GM19240 (cell line): ENCODE results near the gene MVB12B.

Experiments used
- DNase-seq: peaks from one replicate; pipeline ENCODE4 v3.0.0; 2011; ENCODE audit warnings: low spot score; ENCODE audit not compliant: insufficient read length

Gene MVB12B

DNA sequence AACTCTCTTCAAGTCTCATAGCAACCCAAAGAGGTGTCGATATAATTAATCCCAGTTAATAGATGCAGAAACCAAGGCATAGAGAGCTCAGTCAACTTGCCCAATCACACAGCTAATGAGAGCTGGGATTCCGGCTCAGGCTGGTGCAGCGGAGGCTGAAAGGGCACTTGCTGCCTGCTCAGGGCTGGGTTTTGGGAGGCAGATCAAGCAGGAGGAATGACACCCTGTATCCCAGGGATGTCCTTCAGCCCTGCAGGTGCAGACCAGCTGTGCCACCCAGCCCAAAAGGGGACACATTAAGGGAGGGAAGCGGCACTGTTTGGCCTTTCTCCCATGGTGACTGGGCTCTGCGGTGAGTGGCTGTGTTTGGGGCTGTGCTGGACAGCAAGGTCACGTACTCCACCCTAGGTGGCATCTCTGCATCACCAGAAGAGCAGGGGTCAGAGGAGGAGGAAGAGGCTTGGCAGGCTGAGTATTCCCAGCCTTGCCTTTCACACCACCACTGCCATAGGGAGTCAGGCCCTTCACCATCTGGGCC lies 124.1 kb downstream of the MVB12B start:
- no peak for DNase-seq

DNA sequence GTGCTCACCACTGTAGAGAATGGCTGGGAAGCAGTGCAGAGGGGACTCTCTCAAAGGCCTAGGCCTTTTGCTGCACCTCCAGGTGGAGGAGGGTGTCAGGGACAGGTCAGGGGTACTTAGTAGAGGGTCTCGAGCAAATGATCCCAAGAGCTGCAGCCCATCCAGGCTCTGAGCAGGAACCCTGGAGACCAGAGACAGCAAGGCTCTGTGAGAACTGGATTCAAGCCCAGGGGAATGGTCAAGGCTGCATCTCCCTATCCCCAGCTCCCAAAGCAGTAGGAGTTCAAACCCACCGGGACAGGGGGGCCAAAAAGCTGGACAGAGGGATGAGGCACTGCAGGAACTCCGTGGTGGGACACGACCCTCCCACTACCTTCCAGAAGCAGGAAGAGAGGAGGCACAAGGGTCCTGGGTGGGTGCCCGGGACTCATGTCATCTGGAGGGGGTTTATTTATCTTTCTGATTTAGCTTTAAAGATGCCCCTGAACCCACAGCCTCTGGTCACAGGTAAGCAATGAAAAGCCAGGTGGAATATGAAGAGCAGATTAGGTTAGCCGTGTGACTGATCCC lies 124.8 kb downstream of the MVB12B start:
- no peak for DNase-seq

DNA sequence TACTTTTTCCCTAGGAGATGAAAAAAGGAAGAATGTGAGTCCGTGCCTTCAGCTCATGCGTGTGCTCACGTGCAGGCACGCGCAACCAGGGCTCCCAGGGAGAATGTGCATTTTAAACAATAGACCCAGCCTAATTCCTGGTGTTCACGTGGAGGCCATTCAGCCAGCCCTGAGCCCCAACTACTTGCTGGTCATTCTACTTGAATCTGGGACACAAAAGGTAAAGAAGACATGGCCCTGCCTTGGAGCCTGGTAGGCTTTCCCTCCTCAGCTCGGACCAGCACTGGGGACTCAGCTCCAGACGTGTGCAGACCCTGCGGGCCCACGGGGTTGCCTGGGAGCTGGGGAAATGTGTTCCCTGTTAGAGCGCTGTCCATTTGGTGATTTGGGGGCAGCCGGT lies 125.5 kb downstream of the MVB12B start:
- DNase-seq, result no peak

DNA sequence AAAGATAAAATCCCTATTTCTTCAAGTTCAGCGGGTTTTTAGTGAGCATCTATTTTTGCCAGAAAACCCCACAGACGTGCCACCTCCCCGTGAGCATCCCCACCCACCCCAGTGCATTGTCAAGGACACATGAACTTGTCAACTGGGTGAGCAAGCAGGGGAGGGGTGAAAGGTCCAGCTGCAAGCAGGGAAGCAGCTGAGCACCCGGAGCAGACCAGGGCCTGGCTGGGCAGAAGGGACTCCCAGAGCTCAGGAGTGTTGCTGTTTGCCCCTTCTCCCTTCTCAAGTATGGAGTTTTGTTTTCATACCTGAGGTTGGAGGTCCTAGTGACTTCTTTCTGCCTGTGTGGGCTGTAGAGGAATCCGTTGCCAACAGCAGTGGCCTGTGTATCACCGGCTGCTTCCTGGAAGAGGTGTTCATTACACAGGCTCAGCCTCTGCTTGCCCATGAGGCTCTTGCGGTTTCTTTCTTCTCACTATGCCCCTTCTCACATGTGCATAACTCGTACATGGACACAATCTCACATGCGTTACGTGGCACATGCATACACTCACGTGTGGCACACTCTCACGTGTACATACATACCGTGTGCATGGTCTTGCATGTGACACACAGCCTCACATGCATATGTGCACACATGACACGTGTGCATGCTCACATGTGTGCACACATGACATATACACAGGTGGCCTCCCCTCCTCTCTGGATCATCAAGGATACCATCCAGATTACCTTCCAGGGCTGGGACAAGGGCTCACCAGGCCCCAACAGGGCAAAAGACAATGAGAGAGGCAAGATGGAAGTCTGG lies 126.7 kb downstream of the MVB12B start:
- no peak for DNase-seq

DNA sequence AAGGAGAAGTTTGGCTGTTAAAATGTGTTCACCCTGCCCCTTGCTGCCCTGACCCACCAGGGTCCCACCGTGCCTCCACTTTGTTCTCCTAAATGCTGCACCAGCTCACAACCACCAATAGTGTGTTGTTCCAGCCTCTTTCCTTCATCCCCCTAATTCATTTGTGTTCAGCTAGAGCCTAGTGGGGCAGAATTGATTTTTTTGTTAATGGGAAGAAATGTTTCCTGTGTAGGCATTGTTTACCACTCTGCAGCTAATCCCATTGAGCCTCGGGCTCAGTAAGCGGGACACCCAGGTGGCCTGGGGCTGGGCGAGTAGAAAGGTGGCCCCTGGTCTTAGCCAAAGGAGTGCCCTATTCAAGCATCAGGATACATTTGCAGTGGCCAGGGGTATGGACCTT lies 127.6 kb downstream of the MVB12B start:
- no peak for DNase-seq

DNA sequence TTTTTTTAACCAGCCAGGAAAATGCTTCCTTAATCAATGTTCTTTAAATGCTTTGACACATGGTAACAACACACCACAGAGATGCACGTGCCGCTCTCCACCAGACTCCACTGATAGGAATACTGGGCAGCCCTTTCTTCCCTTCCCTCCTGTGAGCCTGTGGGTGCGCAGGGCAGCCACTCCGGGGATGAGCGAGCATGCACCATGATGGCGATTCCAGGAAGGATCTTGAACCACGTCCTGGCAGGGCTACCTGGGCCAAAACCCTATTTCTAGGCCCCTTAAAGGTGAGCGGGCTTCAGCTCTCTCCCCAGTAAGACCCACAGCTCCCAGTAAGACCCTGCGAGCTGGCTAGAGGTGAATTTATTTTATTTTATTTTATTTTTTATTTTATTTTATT lies 128.2 kb downstream of the MVB12B start:
- DNase-seq, result no peak

DNA sequence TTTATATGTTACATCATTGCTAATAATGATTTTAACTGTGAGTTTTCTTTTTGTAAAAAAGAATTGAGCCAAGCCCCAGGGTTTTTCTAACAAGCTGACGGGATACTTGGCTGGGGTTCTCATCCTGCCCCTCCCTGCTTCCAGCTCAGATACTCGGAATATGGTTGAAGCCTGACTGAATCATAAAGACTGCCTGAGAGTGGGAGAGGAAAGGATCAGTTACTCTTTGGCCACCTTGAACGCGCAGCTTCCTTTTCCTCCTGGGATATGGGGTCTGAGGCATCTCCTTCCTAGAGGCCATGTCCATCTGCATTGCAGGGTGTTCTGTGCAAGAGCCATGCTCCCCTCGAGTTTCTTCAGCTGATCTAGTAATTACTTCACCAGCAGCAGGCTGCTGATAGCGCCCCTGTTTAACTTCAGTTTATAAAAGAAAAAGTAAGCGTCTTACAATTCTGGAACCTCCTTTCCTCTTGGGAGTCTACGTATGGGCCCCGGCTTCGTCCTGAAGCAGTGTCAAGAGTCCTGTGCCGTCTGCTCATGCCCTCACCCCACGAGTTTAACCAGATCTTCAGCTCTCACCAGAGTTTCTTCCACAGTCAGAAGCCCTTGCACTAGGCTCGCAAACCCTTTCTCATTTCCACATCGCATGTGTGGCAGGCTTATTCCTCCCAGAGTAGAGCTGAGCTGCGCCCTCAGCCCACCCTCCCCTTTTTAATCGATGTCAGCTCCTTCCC lies 130.0 kb downstream of the MVB12B start:
- DNase-seq, result no peak

DNA sequence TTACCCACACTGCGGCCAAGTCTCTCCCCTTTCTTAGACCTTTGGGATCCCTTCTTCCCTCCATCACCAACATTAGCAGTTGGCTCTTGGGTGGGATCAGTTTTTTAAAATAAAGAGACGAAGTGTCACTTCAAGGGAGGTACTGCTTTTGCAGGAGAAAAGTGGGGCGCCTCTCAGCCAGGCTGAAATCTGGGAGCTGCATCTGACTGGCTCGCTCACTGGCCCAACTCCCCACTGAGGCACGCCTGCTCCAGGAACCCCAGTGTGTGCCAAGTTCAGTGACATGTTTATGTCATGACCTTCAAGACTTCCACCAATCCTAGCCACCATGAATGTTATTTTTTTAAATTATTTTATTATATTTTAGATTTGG lies 130.5 kb downstream of the MVB12B start:
- DNase-seq, result no peak

DNA sequence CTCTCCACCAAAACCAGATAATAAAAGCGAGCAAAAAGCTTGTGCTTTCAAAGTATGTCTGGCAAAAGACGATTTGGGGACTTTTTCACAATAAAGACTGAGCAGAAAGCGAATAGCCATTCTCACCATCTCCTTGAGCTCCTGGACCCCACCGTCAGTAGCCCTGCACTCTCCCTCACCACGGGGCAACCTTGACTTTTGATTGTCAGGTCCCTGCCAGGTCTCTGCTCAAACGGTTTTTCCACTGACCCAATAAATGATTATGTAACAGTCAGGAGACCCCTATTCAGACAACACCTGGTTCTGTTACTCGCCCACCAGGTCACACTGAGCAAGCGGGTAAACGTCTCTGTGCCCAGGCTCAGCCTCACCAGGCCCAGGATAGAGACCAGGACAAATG lies 131.3 kb downstream of the MVB12B start:
- DNase-seq, result no peak

DNA sequence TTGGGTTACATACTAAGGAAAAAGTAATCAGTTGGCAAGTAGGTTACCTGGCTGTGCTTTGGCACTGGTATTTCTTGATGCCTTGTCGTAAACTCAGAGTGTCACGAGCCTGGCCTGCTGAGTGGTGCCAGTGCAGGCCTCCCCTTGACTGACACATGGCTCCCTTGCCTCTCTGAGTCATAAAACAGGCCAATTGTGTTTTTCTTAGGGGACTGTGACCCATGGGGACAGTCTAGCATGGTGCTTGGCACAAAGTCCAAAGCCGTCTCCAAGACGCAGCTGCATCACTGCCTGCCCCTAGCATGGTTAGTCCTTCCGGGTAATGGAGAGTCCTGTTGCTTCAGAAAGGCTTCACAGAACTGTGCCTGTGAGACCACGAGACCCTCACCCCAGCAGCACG lies 132.5 kb downstream of the MVB12B start:
- no peak for DNase-seq

DNA sequence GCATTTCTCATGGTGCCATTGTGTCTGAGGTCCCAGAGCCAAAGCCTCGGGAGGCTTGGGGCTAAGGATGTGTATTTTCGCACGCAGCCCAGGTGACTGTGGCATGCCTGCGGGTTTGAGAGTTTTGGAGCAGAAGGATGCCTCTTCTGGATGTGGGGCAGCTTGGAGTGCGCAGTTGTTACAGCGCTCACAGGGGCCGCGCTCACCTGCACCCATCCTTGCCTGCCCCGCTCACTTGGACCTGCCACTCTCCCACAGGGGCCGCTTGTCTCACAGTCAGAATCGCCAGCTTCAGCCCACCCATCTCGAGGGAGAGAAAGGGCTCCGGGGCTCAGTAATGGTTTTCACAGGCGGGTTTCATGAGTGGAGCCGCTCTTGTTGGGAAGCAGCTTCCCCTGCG lies 132.9 kb downstream of the MVB12B start:
- no peak for DNase-seq

DNA sequence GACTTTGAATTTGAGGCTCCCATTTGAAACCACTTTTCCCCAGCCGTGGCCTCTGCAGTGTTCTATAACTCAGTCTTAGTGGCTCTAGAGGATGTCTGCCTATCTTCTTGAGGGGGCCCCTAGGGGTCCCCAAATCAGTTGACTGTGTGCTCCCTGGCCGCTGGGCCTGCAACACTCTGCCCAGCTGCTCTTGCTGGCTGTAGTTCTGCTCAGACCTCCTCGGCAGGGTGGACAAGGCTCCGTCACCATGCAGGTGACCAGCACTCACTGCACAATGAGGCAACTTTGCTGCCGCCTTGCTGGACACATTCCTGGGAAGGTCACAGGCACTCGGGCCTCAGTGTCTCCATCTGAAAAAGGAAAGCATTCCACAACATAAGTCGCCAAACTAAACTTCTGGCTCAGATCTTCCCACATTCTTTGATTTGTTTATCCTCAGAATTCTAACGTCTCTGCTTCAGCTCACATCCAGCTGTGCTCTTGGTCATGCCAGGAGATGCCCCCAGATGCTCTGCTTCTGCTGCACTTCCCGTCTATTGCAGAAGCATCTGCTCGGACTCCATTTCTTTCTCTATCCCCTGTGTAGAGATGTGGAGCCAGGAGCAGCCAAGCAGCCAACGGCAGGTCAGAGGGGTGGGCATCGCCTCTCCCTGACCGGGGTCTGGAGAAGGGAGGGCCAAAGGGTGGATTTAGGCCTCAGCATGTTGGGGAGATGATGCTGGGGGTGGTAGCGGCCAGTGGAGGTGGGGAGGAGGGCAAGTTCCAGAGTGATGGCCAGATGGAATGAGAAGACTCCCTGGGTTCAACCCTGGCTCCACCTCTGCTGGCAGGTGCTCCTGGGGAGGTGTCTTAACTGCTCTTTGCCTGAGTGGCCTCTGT lies 133.6 kb downstream of the MVB12B start:
- no peak for DNase-seq

DNA sequence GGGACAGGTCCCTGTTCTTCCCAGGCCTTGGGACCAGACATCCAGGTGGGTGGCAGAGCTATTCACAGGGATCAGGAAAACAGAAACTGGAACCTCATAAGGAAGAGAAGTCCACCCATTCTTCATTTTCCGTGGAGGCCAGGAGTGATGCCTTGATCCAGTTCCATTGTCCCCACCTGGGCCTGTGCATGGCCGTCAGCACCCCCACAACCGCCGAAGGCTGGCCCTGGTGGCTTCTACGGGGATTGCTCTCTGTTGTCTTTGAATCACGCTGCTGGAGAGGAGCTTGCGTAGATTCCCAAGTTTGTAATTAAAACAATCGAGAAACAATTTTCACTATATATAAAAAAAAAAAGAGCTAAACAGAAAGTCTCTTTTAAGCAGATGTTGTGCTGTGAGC lies 134.4 kb downstream of the MVB12B start:
- DNase-seq, result no peak

DNA sequence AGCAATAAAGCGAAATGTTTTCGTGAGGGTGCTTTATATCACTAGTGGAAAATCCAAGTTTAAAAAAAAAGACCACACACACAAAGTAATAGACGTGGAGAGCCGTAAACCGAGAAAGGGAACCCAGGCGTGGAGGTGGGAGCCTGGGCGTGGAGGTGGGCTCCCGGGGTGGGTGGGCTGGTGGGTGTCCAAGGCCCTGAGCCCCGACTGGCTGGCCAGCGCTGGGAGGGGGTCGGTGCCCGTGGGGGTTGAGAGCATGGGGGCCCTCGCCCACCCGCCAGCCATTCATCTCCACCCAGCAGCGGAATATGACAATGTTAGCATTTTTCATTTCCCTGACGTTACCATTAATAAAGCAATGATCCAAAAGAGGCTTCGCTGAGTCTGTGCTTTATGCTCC lies 135.0 kb downstream of the MVB12B start:
- DNase-seq, result no peak

DNA sequence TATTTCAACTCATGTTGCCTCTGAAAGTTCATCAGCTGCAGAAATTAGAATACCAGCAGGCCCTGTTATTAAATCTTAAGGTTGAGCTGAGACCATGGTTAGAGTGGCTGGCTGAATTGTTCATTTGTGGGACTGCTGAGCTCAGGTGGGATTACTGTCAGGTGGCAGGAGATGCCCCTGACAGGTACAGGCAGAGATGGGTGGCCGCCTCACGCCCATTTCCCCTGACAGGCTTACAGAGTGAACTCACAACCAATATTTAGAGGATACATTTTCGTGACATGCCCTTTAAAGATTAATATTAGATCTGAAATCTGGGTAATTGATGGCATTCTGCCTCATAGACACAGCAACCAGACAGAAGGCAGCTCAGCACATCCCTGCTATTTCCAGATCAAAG lies 136.0 kb downstream of the MVB12B start:
- no peak for DNase-seq

DNA sequence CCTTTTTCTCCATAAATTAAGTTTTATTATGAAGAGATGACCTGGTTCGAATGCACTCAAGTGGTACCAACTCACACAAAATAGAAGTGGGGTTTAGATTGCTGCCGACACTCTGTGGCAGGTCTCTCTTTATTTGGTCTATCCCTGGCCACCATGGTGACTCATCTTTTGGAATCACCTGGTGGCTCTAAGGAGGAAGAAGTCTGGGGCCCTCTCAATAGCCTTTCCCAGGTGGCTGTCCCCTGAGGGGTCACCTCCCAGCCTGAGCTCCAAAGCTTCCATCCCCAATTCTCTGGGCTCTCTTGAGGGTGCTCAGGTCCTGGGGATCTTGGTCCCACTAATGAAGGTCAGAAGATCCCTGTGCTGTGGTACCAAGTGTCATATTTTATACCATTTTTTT lies 136.8 kb downstream of the MVB12B start:
- DNase-seq, result no peak

DNA sequence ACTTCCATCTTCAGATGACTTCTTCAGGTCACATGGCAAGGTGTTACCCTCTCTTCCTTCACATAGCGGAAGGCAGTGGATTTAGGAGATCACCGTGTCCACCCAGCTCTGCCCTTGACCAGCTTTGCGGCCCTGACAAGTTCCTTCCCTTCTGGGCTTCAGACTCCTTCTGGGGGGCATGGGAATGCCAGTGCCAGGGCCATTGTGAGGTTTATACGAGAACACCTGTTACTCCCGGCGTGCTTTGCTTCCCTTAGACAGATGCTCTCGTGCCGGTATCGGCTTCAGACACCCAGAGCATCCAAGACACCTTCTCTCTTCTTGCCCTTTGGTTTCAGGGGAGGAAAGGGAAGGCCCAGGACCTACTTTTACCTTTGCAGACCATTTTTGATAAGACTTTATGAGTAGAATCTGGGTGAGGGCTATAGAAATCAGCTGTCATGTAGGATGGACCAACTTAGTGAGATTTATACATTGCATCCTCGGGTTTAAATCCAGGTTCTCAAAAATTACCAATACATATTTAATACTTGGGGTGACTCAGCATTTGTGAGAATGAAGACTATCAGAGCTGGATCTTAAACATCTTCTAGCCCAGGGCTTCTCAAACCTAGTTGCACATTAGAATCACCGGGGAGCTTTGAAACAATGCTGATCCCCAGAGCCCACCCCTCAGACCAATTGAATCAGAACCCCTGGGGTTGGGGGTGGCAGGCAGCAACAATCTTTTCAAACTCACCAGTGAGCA lies 138.2 kb downstream of the MVB12B start:
- DNase-seq, result no peak

DNA sequence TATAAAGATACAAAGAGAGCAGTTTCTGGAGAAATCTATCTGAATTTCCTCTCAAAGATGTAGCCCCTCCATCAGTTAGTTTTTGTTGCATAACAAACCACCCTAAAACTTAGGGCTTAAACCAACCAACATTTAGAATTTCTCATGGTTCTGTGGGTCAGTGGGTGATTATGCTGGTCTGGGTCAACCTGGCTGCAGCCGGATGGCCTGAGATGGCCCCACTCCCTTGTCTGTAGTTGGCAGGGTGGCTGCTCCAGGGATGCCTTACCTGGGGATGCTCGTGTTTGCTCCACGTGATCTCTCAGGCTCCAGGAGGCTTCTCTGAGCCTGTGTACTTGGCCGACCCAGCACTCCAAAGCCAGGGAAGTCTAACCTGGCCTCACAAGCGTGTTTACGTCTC lies 139.3 kb downstream of the MVB12B start:
- no peak for DNase-seq

DNA sequence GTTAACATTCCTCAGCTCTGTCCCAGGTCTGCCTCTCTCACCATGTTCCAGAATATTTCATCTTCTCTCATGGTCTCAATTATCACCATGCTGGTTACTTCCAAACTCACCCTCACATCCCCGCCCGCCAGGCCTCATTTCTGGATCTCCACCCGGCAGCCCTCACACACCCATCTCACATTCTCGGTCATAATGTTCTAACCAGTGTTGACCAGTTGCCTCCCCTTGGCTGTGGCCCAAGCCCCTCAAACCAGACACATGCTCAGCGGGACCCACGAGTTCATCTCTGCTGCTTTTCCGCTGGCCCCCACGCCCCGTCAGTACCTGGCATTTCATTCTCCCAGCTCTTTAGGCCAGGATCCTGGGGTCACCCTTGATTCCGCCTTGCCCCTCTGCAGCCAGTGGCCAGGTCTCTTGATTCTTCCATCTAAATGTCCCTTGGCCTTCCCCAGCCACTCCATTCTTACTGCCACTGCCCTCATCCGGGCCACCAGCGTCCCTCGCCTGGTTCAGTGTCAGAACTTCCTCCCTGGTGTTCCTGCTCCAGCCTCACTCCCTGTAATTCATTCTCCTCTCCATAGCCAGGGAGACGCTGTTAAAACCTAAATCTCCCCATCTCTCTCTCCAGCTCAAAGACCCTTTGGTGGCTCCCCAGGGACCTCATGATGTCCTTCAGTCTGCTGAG lies 141.7 kb downstream of the MVB12B start:
- no peak for DNase-seq
